Stimulated activated naive B cell treated with anti-CD40 and anti-IgM and Interleukin-4, amounts not matched to agents 10 μg/mL and 1 μg/mL and 100 μg/mL, for 72 hours (primary cell): ENCODE data around the gene PCDHA7.
"Not testable (repeated sequence)": the region's sequence is repeated elsewhere in the genome, so short reads cannot be mapped to it uniquely, and the experiment has no call there.

Experiments used
- ATAC-seq, 2 donors: fragments of 150-1000 bp; cut with Tn5 transposase; replicated peaks; 2 replicates each; pipeline ENCODE4 v1.10.0; 2021; ENCODE audit warnings: moderate library complexity in 1 of 2
- DNase-seq: peaks from one replicate; pipeline ENCODE4 v3.0.0; 2021
- H3K27ac Mint-ChIP-seq: one replicate; pipeline ENCODE4 v1.8.0; 2022; ENCODE audit warnings: mild to moderate bottlenecking, mixed read lengths
- H3K27me3 Mint-ChIP-seq, 2 donors: one replicate each; pipeline ENCODE4 v1.8.0; 2022; ENCODE audit warnings: mixed read lengths in 2 of 2
- H3K36me3 Mint-ChIP-seq, 2 donors: one replicate each; pipeline ENCODE4 v1.8.0; 2022; ENCODE audit warnings: mixed read lengths in 2 of 2, mild to moderate bottlenecking in 1 of 2
- H3K4me1 Mint-ChIP-seq, 2 donors: one replicate each; pipeline ENCODE4 v1.8.0; 2022; ENCODE audit warnings: mixed read lengths in 2 of 2, mild to moderate bottlenecking in 1 of 2
- H3K4me3 Mint-ChIP-seq, 2 donors: one replicate each; pipeline ENCODE4 v1.8.0; 2022; ENCODE audit warnings: mild to moderate bottlenecking in 2 of 2, mixed read lengths in 2 of 2, moderate library complexity in 1 of 2
- H3K9me3 Mint-ChIP-seq, 2 donors: one replicate each; pipeline ENCODE4 v1.8.0; 2022; ENCODE audit warnings: mixed read lengths in 2 of 2, mild to moderate bottlenecking in 1 of 2

Gene PCDHA7, protein sequence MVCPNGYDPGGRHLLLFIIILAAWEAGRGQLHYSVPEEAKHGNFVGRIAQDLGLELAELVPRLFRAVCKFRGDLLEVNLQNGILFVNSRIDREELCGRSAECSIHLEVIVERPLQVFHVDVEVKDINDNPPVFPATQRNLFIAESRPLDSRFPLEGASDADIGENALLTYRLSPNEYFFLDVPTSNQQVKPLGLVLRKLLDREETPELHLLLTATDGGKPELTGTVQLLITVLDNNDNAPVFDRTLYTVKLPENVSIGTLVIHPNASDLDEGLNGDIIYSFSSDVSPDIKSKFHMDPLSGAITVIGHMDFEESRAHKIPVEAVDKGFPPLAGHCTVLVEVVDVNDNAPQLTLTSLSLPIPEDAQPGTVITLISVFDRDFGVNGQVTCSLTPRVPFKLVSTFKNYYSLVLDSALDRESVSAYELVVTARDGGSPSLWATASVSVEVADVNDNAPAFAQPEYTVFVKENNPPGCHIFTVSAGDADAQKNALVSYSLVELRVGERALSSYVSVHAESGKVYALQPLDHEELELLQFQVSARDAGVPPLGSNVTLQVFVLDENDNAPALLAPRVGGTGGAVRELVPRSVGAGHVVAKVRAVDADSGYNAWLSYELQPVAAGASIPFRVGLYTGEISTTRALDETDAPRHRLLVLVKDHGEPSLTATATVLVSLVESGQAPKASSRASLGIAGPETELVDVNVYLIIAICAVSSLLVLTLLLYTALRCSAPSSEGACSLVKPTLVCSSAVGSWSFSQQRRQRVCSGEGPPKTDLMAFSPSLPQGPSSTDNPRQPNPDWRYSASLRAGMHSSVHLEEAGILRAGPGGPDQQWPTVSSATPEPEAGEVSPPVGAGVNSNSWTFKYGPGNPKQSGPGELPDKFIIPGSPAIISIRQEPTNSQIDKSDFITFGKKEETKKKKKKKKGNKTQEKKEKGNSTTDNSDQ

GRCh38 chr5:140833993-140834392 is at the start of gene PCDHA7:
Gene PCDHA7 (plus strand): TSS chr5:140834269. CDS start chr5:140834384, 115 bp downstream.
- no peak within 1 kb of the TSS for H3K4me3 Mint-ChIP-seq
- H3K9me3 Mint-ChIP-seq: peaks cover 16 to 17% of the 10 kb centered on the region in 2 donors
- H3K36me3 Mint-ChIP-seq: peaks cover 2 to 11% of the 10 kb centered on the region in 2 donors
- H3K27me3 Mint-ChIP-seq: peaks cover 16 to 35% of the 10 kb centered on the region in 2 donors
- no peaks in the 10 kb centered on the region for H3K4me1 Mint-ChIP-seq
- peak within 1 kb of the TSS; percentile 73 for H3K27ac Mint-ChIP-seq
- no peak for DNase-seq
- no peak for ATAC-seq

DNA sequence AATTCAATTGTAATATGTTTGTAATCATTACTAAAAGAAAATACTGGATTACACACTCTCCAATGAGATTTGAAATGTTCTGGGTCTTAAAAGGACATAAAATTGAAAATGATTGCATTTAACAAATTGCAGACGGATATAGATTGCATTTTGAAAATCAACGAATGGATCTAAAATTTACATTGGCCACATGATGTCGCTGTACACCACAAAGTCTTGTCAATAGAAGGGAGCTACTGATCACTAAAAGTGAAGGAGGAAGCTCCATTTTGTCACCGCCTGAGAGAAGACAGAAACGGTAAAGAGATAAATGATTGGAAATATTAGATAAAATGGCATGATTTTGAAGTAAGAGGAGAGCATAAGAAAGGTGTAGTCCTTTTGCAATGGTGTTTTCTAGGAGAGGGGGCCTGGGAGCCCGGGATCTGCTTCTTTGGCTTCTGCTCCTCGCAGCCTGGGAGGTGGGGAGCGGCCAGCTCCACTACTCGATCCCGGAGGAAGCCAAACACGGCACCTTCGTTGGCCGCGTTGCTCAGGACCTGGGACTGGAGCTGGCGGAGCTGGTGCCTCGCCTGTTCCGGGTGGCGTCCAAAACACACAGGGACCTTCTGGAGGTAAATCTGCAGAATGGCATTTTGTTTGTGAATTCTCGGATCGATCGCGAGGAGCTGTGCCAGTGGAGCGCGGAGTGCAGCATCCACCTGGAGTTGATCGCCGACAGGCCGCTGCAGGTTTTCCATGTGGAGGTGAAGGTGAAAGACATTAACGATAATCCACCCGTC is 48.0 kb upstream of the PCDHA7 start, which contains the start of gene PCDHA1:
Gene PCDHA1 (plus strand): TSS at position 236 of the 782 bp plus-strand sequence.
- DNase-seq (no peak), ATAC-seq (no peak)
- no peak within 1 kb of the TSS for H3K27ac Mint-ChIP-seq
- H3K9me3 Mint-ChIP-seq: peaks cover 19 to 22% of the 10 kb centered on the region in 2 donors
- no peak within 1 kb of the TSS for H3K4me3 Mint-ChIP-seq
- H3K4me1 Mint-ChIP-seq: no peaks in the 10 kb centered on the region
- peaks cover 18 to 20% of the 10 kb centered on the region in 2 donors for H3K27me3 Mint-ChIP-seq
- H3K36me3 Mint-ChIP-seq: peaks cover 0 to 11% of the 10 kb centered on the region in 2 donors

DNA sequence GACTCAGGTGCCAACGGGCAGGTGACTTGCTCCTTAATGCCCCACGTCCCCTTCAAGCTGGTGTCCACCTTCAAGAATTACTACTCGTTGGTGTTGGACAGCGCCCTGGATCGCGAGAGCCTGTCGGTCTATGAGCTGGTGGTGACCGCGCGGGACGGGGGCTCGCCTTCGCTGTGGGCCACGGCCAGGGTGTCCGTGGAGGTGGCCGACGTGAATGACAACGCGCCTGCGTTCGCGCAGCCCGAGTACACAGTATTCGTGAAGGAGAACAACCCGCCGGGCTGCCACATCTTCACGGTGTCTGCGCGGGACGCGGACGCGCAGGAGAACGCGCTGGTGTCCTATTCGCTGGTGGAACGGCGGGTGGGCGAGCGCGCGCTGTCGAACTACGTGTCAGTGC is 46.6 kb upstream of the PCDHA7 start:
- H3K4me3 Mint-ChIP-seq, ATAC-seq, H3K27ac Mint-ChIP-seq, H3K4me1 Mint-ChIP-seq, DNase-seq, H3K36me3 Mint-ChIP-seq: not testable (repeated sequence)
- peaks cover 12 to 18% of the 10 kb centered on the region in 2 donors for H3K9me3 Mint-ChIP-seq
- peaks cover 24 to 31% of the 10 kb centered on the region in 2 donors for H3K27me3 Mint-ChIP-seq

- peaks cover 14 to 18% of the 10 kb centered on the region in 2 donors for H3K9me3 Mint-ChIP-seq
- not testable (repeated sequence) for ATAC-seq, H3K4me3 Mint-ChIP-seq, H3K36me3 Mint-ChIP-seq, DNase-seq, H3K27ac Mint-ChIP-seq, H3K4me1 Mint-ChIP-seq
- peaks cover 27 to 37% of the 10 kb centered on the region in 2 donors for H3K27me3 Mint-ChIP-seq
These were observed 46.1 kb upstream of the PCDHA7 start for GRCh38 chr5:140787849-140788504.

- peaks cover 8 to 22% of the 10 kb centered on the region in 2 donors for H3K9me3 Mint-ChIP-seq
- peaks cover 4 to 5% of the 10 kb centered on the region in 2 donors for H3K36me3 Mint-ChIP-seq
- no peaks in the 10 kb centered on the region for H3K4me1 Mint-ChIP-seq
- no peak overlapping the region for H3K27ac Mint-ChIP-seq
- ATAC-seq (no peak), DNase-seq (no peak)
- H3K4me3 Mint-ChIP-seq: no peak overlapping the region
- H3K27me3 Mint-ChIP-seq: peaks cover 26 to 48% of the 10 kb centered on the region in 2 donors
These were observed 43.0 kb upstream of the PCDHA7 start for GRCh38 chr5:140791089-140791488.

- H3K36me3 Mint-ChIP-seq: peaks cover 3 to 6% of the 10 kb centered on the region in 2 donors
- no peaks in the 10 kb centered on the region for H3K4me1 Mint-ChIP-seq
- H3K27me3 Mint-ChIP-seq: peaks cover 22 to 36% of the 10 kb centered on the region in 2 donors
- no peak within 1 kb of the TSS for H3K27ac Mint-ChIP-seq
- DNase-seq (no peak), ATAC-seq (no peak)
- no peak within 1 kb of the TSS for H3K4me3 Mint-ChIP-seq
- H3K9me3 Mint-ChIP-seq: peaks cover 5 to 17% of the 10 kb centered on the region in 2 donors
These were observed 39.3 kb upstream of the PCDHA7 start, which contains the start of gene PCDHA2 for GRCh38 chr5:140794595-140795258. Gene PCDHA2 (plus strand): TSS chr5:140794852.

GRCh38 chr5:140795259-140795641 is 38.8 kb upstream of the PCDHA7 start:
- Mint-ChIP-seq H3K9me3 (peaks cover 4 to 16% of the 10 kb centered on the region in 2 donors), H3K27ac (no peak overlapping the region), H3K27me3 (peaks cover 25 to 34% of the 10 kb centered on the region in 2 donors), H3K36me3 (peaks cover 3 to 6% of the 10 kb centered on the region in 2 donors), H3K4me1 (no peaks in the 10 kb centered on the region), H3K4me3 (no peak overlapping the region)
- ATAC-seq (no peak), DNase-seq (no peak)

- H3K36me3 Mint-ChIP-seq, H3K4me1 Mint-ChIP-seq, H3K4me3 Mint-ChIP-seq, H3K27ac Mint-ChIP-seq, ATAC-seq, DNase-seq: not testable (repeated sequence)
- Mint-ChIP-seq H3K9me3 (peaks cover 4 to 16% of the 10 kb centered on the region in 2 donors), H3K27me3 (peaks cover 21 to 31% of the 10 kb centered on the region in 2 donors)
These were observed 37.9 kb upstream of the PCDHA7 start for GRCh38 chr5:140796072-140796717.

GRCh38 chr5:140796718-140797095 is 37.4 kb upstream of the PCDHA7 start:
- peaks cover 4 to 16% of the 10 kb centered on the region in 2 donors for H3K9me3 Mint-ChIP-seq
- no peak overlapping the region for H3K27ac Mint-ChIP-seq
- no peak for ATAC-seq
- H3K36me3 Mint-ChIP-seq: peaks cover 3 to 6% of the 10 kb centered on the region in 2 donors
- no peaks in the 10 kb centered on the region for H3K4me1 Mint-ChIP-seq
- no peak overlapping the region for H3K4me3 Mint-ChIP-seq
- DNase-seq: no peak
- H3K27me3 Mint-ChIP-seq: peaks cover 21 to 27% of the 10 kb centered on the region in 2 donors

GRCh38 chr5:140800816-140801493 is 33.1 kb upstream of the PCDHA7 start, which contains the start of gene PCDHA3:
Gene PCDHA3 (plus strand): TSS chr5:140801057.
- H3K4me3 Mint-ChIP-seq: no peak within 1 kb of the TSS
- peaks cover 9 to 10% of the 10 kb centered on the region in 2 donors for H3K9me3 Mint-ChIP-seq
- H3K27me3 Mint-ChIP-seq: peaks cover 19 to 20% of the 10 kb centered on the region in 2 donors
- DNase-seq (no peak), ATAC-seq (no peak)
- peak within 1 kb of the TSS; percentile 25 for H3K27ac Mint-ChIP-seq
- H3K36me3 Mint-ChIP-seq: peaks cover 2 to 5% of the 10 kb centered on the region in 2 donors
- H3K4me1 Mint-ChIP-seq: no peaks in the 10 kb centered on the region

DNA sequence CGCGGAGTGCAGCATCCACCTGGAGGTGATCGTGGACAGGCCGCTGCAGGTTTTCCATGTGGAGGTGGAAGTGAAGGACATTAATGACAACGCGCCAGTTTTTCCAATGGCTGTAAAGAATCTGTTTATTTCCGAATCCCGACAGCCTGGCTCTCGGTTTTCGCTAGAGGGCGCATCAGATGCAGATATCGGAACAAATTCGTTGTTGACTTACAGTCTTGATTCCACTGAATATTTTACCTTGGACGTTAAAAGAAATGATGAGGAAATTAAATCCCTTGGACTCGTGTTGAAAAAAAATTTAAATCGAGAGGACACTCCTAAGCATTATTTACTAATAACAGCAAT is 32.6 kb upstream of the PCDHA7 start:
- no peak for ATAC-seq
- Mint-ChIP-seq H3K4me1 (no peaks in the 10 kb centered on the region), H3K27ac (no peak overlapping the region), H3K36me3 (peaks cover 0 to 2% of the 10 kb centered on the region in 2 donors), H3K4me3 (no peak overlapping the region), H3K27me3 (peaks cover 19 to 24% of the 10 kb centered on the region in 2 donors), H3K9me3 (peaks cover 8 to 9% of the 10 kb centered on the region in 2 donors)
- no peak for DNase-seq

- peaks cover 23 to 31% of the 10 kb centered on the region in 2 donors for H3K27me3 Mint-ChIP-seq
- H3K4me3 Mint-ChIP-seq: not testable (repeated sequence)
These were observed 31.7 kb upstream of the PCDHA7 start for GRCh38 chr5:140802381-140802780.

More at GRCh38 chr5:140802381-140802780, 31.7 kb upstream of the PCDHA7 start:
- not testable (repeated sequence) for H3K27ac Mint-ChIP-seq, DNase-seq, H3K4me1 Mint-ChIP-seq, H3K36me3 Mint-ChIP-seq, ATAC-seq
- H3K9me3 Mint-ChIP-seq: peaks cover 9 to 10% of the 10 kb centered on the region in 2 donors
